Measurements from ENCODE around the gene LPIN1. TPM values are rescaled to one million over a fixed set of nuclear protein-coding genes. Genes with fewer than 3 reads are reported as not detected.

Gene LPIN1
- total and polyA plus RNA-seq, 2 of the 8 experiments (the other 6 are each of a cell fraction or from before 2014, with no cell fraction given): 4.3 to 9.8 TPM

DNA sequence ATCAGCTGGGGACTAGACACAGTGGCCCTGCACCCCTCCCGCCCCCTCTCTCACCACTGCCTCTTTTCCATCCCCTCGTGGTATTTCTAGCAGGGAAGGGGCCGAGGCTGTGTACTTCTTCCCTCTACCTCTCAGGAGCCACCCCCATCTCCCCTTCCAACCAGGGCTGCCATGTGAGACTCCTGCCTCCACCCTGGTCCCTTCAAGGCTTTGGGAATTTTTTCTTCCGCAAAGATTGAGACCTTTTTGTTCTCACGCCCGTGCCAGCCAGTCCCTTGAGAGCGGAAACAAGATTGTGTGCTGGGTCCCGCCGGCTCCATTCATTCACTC is 39.1 kb downstream of the LPIN1 start:
- no peaks in the 10 kb centered on the region for H3K9me3 ChIP-seq (ENCODE audit: insufficient read depth in 2 of 2, low read depth in 1 of 2, low read length in 1 of 2)
- peaks cover 0 to 5% of the 10 kb centered on the region in 2 experiments for H4K20me1 ChIP-seq (replicated peaks in 1 of 2; ENCODE audit: control insufficient read depth in 1 of 2, insufficient read depth in 2 of 2, low read length in 2 of 2)
- H3K56ac ChIP-seq (replicated peaks; ENCODE audit: insufficient read length, low read depth, low read length): no peak overlapping the region
- H4K8ac ChIP-seq (ENCODE audit: extremely low read depth, insufficient read depth, low read length): no peak overlapping the region
- no peak overlapping the region for H3K4ac ChIP-seq (replicated peaks; ENCODE audit: insufficient read length, low read depth, low read length)
- H3K9ac ChIP-seq (replicated peaks in 1 of 4; ENCODE audit: extremely low read depth in 1 of 4, low read depth in 3 of 4, low read length in 3 of 4): no peak overlapping the region
- H2BK120ac ChIP-seq (replicated peaks; ENCODE audit: low read depth, low read length): no peak overlapping the region
- peaks cover 0 to 12% (median 0%) of the 10 kb centered on the region in 4 experiments; a peak in 4 of 8 replicates for H3K36me3 ChIP-seq (ENCODE audit: control insufficient read depth in 2 of 4, insufficient read depth in 4 of 4, low read length in 3 of 4)
- DNase-seq (ENCODE audit: low read depth in 1 of 2, low spot score in 2 of 2): no peak
- H3K79me1 ChIP-seq (ENCODE audit: low read depth, low read length): no peaks in the 10 kb centered on the region
- no peak overlapping the region for H3K18ac ChIP-seq (ENCODE audit: extremely low read depth, low read length)
- H3K23me2 ChIP-seq (ENCODE audit: low read depth, low read length): peaks cover 5% of the 10 kb centered on the region
- H3K27me3 ChIP-seq (replicated peaks in 1 of 4; ENCODE audit: control insufficient read depth in 3 of 4, extremely low read depth in 1 of 4, insufficient read depth in 3 of 4, low read length in 3 of 4): no peaks in the 10 kb centered on the region; a peak in 2 of 7 replicates
- H2BK5ac ChIP-seq (ENCODE audit: low read depth, low read length): no peak overlapping the region
- H3K4me2 ChIP-seq (ENCODE audit: insufficient read depth in 1 of 2, low read depth in 2 of 2, low read length in 2 of 2): no peak overlapping the region
- H3K4me3 ChIP-seq (ENCODE audit: extremely low read depth in 1 of 4, insufficient read depth in 2 of 4, low read depth in 3 of 4, low read length in 4 of 4): no peak overlapping the region
- H3K4me1 ChIP-seq (replicated peaks in 1 of 4; ENCODE audit: control insufficient read depth in 3 of 4, insufficient read depth in 4 of 4, low read length in 3 of 4): 0 out of 7 replicates have a peak, but pooled peaks cover 0 to 4% (median 0%) of the 10 kb centered on the region in 4 experiments
- CTCF ChIA-PET (ENCODE audit: partially characterized antibody): interaction anchor here (0.7 to 10.8 kb wide), 33 partner anchors 8 to 258 kb away, joined by 3 to 217 read pairs (median 5); partner anchors contain the start of gene LPIN1
- H3K27ac ChIP-seq (ENCODE audit: low read depth, low read length): no peak overlapping the region
- H3K14ac ChIP-seq (ENCODE audit: insufficient read length): no peak overlapping the region
- H2BK12ac ChIP-seq (ENCODE audit: low read depth, low read length): no peak overlapping the region
- FAIRE-seq: no peak
- no peak overlapping the region for H2BK20ac ChIP-seq (ENCODE audit: low read length)
- POLR2A ChIA-PET (ENCODE audit: partially characterized antibody): no interaction called here
- H2AFZ ChIP-seq (ENCODE audit: low read length): no peak overlapping the region
- no peaks in the 10 kb centered on the region for H3K79me2 ChIP-seq (ENCODE audit: control insufficient read depth in 1 of 2, insufficient read depth in 2 of 2, low read length in 2 of 2)
- H3K23ac ChIP-seq (ENCODE audit: insufficient read length): no peak overlapping the region
- H2BK15ac ChIP-seq (ENCODE audit: low read length): no peak overlapping the region
- H4K91ac ChIP-seq (replicated peaks; ENCODE audit: insufficient read length, low read length): no peak overlapping the region
- H4K5ac ChIP-seq (ENCODE audit: insufficient read length, low read depth, low read length): no peak overlapping the region
- 96% methylated on average over 7 of the region's 9 CpGs; no CpG with 5 or more reads in 1 of the 2 experiments for WGBS, 2 experiments (ENCODE audit: extremely low coverage in 1 of 2, insufficient coverage in 1 of 2, insufficient read length in 1 of 2, insufficient replicate concordance in 2 of 2, low coverage in 1 of 2, low lambda C conversion rate in 2 of 2, missing lambda C conversion rate in 1 of 2)
- no peak overlapping the region for H2AK5ac ChIP-seq (ENCODE audit: low read depth, low read length)
- TF ChIP-seq TBP (IDR thresholded peaks at IDR 0.05; ENCODE audit: low read depth, low read length): no peak
- no peak for TF ChIP-seq PHF8 (conservative IDR thresholded peaks at IDR 0.05; ENCODE audit: low read depth, low read length)
- TF ChIP-seq EZH2 (IDR thresholded peaks at IDR 0.05; ENCODE audit: low read depth, low read length, severe bottlenecking): no peak
- no peak for TF ChIP-seq RFX5 (IDR thresholded peaks at IDR 0.05; ENCODE audit: borderline replicate concordance, low read depth, low read length)
- TF ChIP-seq RXRA (IDR thresholded peaks at IDR 0.05; ENCODE audit: insufficient read depth, low read depth, low read length): no peak
- no peak for TF ChIP-seq RBBP5 (IDR thresholded peaks at IDR 0.05; ENCODE audit: borderline replicate concordance, low read depth, low read length)
- no peak for TF ChIP-seq CHD1 (IDR thresholded peaks at IDR 0.05; ENCODE audit: low read depth, low read length)
- TF ChIP-seq CTBP2 (IDR thresholded peaks at IDR 0.05; ENCODE audit: borderline replicate concordance, insufficient read depth, insufficient read length, low read length): no peak
- no peak for TF ChIP-seq TAF7 (optimal IDR thresholded peaks at IDR 0.05; ENCODE audit: borderline replicate concordance, low read depth, low read length)
- no peak for TF ChIP-seq ASH2L (IDR thresholded peaks at IDR 0.05; ENCODE audit: low read length)
- TF ChIP-seq, protein P1, sequence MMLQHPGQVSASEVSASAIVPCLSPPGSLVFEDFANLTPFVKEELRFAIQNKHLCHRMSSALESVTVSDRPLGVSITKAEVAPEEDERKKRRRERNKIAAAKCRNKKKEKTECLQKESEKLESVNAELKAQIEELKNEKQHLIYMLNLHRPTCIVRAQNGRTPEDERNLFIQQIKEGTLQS (IDR thresholded peaks at IDR 0.05; ENCODE audit: insufficient read depth, low read depth, low read length): no peak
- no peak for TF ChIP-seq SIN3A (conservative IDR thresholded peaks at IDR 0.05 in 1 of 2, IDR thresholded peaks at IDR 0.05 in 1 of 2; ENCODE audit: low read depth in 1 of 2, low read length in 2 of 2)
- no peak for TF ChIP-seq BACH1 (IDR thresholded peaks at IDR 0.05; ENCODE audit: low read length)

All from H1 (cell line).